Adrenal gland (tissue), 5 donors: ENCODE measurements around the gene KIFC3.

Experiments
- POLR2A ChIP-seq, 2 donors: fragments of 450-650 bp; IDR thresholded peaks; one replicate each; pipeline ENCODE4 v1.6.1; 2017; ENCODE audit warnings: antibody characterized with exemption in 2 of 2, mild to moderate bottlenecking in 2 of 2, moderate library complexity in 1 of 2
- TF ChIP-seq, protein P1 (sequence below), 6 experiments: fragments of 450-650 bp in 4 of 6; fragments of 200-600 bp in 2 of 6; sonication (generic) in 1 of 6; IDR thresholded peaks; 1 replicate in 5 of 6; 2 replicates in 1 of 6; pipeline versions ENCODE4 v1.5.1 to v1.8.0; 2016 to 2021; ENCODE audit warnings: antibody characterized with exemption in 6 of 6, mild to moderate bottlenecking in 2 of 6, moderate library complexity in 1 of 6
- donor health status: DM: no; HTN: no; CAD: no.

DNA sequence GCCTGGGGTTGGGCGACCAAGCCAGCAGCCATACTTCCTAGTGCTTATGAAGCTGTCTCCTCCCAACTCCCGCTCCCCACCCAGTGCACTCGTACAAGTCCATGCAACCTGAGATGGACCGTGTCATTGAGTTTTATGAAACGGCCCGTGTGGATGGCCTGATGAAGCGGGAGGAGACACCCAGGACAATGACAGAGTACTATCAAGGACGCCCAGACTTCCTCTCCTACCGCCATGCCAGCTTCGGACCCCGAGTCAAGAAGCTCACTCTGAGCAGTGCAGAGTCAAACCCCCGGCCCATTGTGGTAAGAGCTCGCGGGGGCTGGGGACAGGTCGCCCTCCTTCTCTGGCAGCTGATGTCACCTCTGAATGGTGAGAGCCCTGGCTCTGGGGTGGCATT is 77.8 kb downstream of the KIFC3 start:
- TF ChIP-seq, protein P1, sequence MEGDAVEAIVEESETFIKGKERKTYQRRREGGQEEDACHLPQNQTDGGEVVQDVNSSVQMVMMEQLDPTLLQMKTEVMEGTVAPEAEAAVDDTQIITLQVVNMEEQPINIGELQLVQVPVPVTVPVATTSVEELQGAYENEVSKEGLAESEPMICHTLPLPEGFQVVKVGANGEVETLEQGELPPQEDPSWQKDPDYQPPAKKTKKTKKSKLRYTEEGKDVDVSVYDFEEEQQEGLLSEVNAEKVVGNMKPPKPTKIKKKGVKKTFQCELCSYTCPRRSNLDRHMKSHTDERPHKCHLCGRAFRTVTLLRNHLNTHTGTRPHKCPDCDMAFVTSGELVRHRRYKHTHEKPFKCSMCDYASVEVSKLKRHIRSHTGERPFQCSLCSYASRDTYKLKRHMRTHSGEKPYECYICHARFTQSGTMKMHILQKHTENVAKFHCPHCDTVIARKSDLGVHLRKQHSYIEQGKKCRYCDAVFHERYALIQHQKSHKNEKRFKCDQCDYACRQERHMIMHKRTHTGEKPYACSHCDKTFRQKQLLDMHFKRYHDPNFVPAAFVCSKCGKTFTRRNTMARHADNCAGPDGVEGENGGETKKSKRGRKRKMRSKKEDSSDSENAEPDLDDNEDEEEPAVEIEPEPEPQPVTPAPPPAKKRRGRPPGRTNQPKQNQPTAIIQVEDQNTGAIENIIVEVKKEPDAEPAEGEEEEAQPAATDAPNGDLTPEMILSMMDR (IDR thresholded peaks at IDR 0.05) = no peak
- no peak for TF ChIP-seq POLR2A (IDR thresholded peaks at IDR 0.05)
